Peyer's patch (tissue), 4 donors: Measurements from ENCODE around the gene MAGI3.

ENCODE experiments used
- CTCF ChIP-seq, 6 experiments: fragments of 450-650 bp in 4 of 6; fragments of 200-600 bp in 2 of 6; sonication (generic) in 1 of 6; IDR thresholded peaks; one replicate each; pipeline ENCODE4 v1.5.1; 2017 to 2019; ENCODE audit warnings: antibody characterized with exemption in 6 of 6, mild to moderate bottlenecking in 3 of 6, moderate library complexity in 1 of 6
- POLR2A ChIP-seq, 2 donors: fragments of 450-650 bp; IDR thresholded peaks; one replicate each; pipeline ENCODE4 v1.5.1; 2017; ENCODE audit warnings: antibody characterized with exemption in 2 of 2, mild to moderate bottlenecking in 2 of 2, moderate library complexity in 2 of 2

- no peak for TF ChIP-seq CTCF (IDR thresholded peaks at IDR 0.05)
- TF ChIP-seq POLR2A (IDR thresholded peaks at IDR 0.05): no peak
Measured at GRCh38 chr1:113692342-113692741, 302.0 kb downstream of the MAGI3 start.
